Astrocyte of the spinal cord (primary cell): Measurements from ENCODE around the gene NOXO1.

Experiments
- DNase-seq: peaks from one replicate; pipeline ENCODE4 v3.0.0; 2011; ENCODE audit warnings: low read depth, low spot score
- H3K4me3 ChIP-seq: 2 replicates; pipeline ENCODE4 v1.5.1; 2011; ENCODE audit warnings: low read depth, mild to moderate bottlenecking, low read length, moderate library complexity
- CTCF ChIP-seq: IDR thresholded peaks from 2 replicates; pipeline ENCODE4 v1.5.1; 2012; ENCODE audit warnings: low read depth, mild to moderate bottlenecking, low read length, inconsistent platforms
- in situ Hi-C: cut with HindIII; loops from 2 replicates; pipeline ENCODE4 v1.10.0; 2017; ENCODE audit warnings: low sequenced_read_pairs

NOXO1 gene

DNA sequence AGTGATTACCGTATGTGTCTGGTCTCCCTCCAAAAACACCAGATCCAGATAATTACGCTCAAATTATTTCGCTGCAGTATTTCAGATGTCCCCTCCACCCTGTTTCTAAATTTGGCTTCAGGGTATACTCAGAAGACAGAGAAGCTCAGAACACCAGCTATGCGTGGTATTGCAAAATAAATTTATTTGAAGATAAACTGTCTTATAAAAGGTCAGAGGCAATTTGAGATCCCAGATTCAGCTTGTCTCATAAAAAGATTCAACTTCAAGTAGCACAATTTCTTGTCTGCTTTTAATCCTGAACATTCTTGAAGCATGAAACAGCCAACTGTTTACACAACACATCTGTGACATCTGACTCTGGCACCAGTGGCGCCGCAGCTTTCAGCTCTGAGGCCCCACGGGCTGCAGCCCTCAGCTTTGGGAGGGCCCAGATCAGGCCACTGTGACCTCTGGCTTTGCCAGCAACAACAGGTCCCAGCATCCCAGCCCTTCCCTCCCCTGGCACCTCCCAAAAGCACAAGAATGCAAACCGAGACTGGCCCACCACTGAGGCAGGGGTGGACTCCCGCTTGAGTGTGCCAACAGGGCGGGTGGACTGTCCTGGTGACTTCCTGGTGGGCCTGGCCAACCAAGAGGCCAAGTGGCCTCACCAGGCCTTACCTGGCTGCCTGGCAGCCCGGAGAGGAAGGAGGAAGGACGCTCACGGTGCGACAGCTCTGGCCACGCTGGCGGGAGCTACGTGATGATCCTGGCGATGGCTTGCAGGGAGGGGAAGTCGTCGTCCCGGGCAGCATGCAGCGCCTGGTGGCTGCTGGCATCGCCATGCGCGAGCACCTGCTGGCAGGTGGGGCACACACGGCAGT lies 16.5 kb upstream of the NOXO1 start:
- in situ Hi-C loops, result no loop called here
- no peak for TF ChIP-seq CTCF
- no peak for DNase-seq
- no peak overlapping the region for H3K4me3 ChIP-seq

DNA sequence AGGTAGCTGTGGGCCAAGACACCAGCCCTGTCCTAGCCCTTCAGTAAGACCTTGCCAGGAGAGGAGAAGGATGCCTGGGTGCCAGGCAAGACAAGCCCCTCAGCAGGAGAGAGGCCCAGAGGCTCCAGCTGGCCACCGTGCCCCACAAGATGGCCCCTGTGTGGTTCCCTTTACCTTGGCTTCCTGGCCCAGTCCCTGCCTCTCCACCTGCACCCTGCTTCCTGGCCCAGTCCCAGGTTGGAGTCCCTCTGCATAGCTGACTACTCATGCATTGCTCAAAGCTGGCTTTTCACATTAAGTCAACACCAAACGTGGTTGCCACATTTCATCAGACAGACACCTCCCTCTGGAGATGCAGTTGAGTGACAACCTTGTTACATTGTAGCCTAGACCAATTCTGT lies 12.5 kb upstream of the NOXO1 start:
- no peak overlapping the region for H3K4me3 ChIP-seq
- in situ Hi-C loops, result no loop called here
- no peak for TF ChIP-seq CTCF
- no peak for DNase-seq

DNA sequence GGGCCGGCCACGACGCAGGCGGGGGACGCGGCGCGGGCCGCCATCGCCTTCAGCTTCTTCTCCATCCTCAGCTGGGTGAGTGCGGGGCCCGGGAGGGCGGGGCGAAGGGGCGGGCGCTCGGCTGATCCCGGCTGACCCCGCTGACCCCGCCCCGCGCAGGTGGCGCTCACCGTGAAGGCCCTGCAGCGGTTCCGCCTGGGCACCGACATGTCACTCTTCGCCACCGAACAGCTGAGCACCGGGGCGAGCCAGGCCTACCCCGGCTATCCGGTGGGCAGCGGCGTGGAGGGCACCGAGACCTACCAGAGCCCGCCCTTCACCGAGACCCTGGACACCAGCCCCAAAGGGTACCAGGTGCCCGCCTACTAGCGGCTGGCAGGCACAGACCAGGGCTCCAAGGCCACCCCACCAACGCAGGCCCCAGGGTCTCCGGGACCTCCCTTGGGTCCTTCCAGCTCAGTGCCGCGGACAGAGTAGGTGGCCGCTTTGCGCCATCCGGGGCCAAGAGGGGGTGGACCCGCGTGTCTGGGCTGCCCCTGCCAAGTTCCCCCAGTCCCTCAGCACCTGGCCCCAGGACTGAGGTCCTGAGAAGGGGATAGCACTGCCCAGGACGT lies 11.5 kb upstream of the NOXO1 start:
- no peak overlapping the region for H3K4me3 ChIP-seq
- no peak for TF ChIP-seq CTCF
- in situ Hi-C loops, result no loop called here
- DNase-seq, result no peak

DNA sequence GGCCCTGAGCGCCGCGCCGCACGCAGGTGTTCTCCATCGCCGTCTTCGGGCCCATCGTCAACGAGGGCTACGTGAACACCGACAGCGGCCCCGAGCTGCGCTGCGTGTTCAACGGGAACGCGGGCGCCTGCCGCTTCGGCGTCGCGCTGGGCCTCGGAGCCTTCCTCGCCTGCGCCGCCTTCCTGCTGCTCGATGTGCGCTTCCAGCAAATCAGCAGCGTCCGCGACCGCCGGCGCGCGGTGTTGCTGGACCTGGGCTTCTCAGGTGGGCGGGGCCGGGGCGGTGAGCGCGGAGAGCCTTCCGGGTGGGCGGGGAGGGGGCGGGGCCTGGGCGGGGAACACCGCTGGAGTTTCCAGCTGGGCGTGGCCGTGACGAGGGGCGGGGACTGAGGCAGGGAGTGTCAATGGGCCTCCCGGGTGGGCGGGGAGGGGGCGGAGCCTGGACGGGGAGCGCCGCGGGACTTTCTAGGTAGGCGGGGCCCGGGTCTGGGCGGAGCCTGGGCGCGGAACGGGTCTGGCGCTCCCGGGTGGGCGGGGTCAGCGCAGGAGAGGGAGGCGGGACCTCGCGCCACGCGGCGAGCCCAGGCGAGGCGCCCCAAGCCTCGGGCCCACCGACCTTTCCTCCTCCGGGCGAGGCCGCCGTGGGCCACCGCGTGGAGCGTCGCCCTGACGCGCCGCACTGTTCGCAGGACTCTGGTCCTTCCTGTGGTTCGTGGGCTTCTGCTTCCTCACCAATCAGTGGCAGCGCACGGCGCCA lies 10.9 kb upstream of the NOXO1 start:
- no peak overlapping the region for H3K4me3 ChIP-seq
- in situ Hi-C loops, result no loop called here
- DNase-seq, result peak; percentile 91
- no peak for TF ChIP-seq CTCF

- H3K4me3 ChIP-seq, result no peak overlapping the region
- TF ChIP-seq CTCF, result no peak
- no peak for DNase-seq
- in situ Hi-C loops, result no loop called here
These were observed 10.3 kb upstream of the NOXO1 start for GRCh38 chr16:1991588-1991947.

GRCh38 chr16:1991135-1991551 lies 9.9 kb upstream of the NOXO1 start:
- in situ Hi-C loops, result no loop called here
- TF ChIP-seq CTCF, result no peak
- no peak for DNase-seq
- H3K4me3 ChIP-seq, result no peak overlapping the region
